GM12878 (cell line): ENCODE results near the gene EFHD1. TPM values are rescaled to one million over a fixed set of nuclear protein-coding genes. Genes with fewer than 3 reads are reported as not detected.

Source experiments
- ATAC-seq: fragments of 200-7000 bp; cut with Tn5 transposase; 3 replicates; pipeline ENCODE4 v1.9.1; 2020; ENCODE audit warnings: mild to moderate bottlenecking, moderate library complexity
- BruUV-seq: library from RNA; stranded (reverse); fragments of 400-500 nt; replicated peaks from 2 replicates; lab custom pipeline; 2021; lab: Mats Ljungman, UMichigan
- CTCF ChIA-PET: fragments of 300-600 bp; sonication (Branson Sonifier 250); formaldehyde crosslinking; extraction: SDS; loops from one replicate; lab custom pipeline; 2021; ENCODE audit warnings: inconsistent platforms; lab: Yijun Ruan, JAX
- POLR2A ChIA-PET: fragments of 350-600 bp; formaldehyde crosslinking; extraction: SDS; loops from one replicate; lab custom pipeline; 2021; ENCODE audit warnings: inconsistent platforms; lab: Charles Lee
- RAD21 ChIA-PET: fragments of 300-600 bp; sonication (Branson Sonifier 250); formaldehyde crosslinking; loops from one replicate; lab custom pipeline; 2023; ENCODE audit warnings: antibody characterized with exemption; ENCODE audit not compliant: unreplicated experiment; lab: Charles Lee
- SMC1A ChIA-PET: fragments of 300-600 bp; sonication (Branson Sonifier 250); formaldehyde crosslinking; loops from one replicate; lab custom pipeline; 2023; ENCODE audit not compliant: unreplicated experiment, uncharacterized antibody; lab: Charles Lee
- DNase-seq: peaks from one replicate; pipeline ENCODE4 v3.0.0-alpha.2; 2011; ENCODE audit warnings: low read depth, low spot score
- FAIRE-seq: peaks from 3 replicates; lab custom pipeline; 2011; peaks lifted over from hg19 to GRCh38; lab: Jason Lieb, UNC
- H2AFZ ChIP-seq: 2 replicates; pipeline ENCODE4 v1.6.0; 2011; ENCODE audit warnings: low read depth, low read length, control low read depth; ENCODE audit not compliant: control insufficient read depth
- H3K27ac ChIP-seq: 2 replicates; pipeline ENCODE4 v1.5.1; 2011; ENCODE audit warnings: control low read depth; ENCODE audit not compliant: control insufficient read depth, insufficient read depth
- H3K27me3 ChIP-seq, 2 experiments: replicated peaks in 1 of 2; 2 replicates each; pipeline versions ENCODE4 v1.6.0 to v1.6.1; 2011; ENCODE audit warnings: low read length in 1 of 2; ENCODE audit not compliant: control insufficient read depth in 2 of 2, insufficient read depth in 2 of 2
- H3K36me3 ChIP-seq, 2 experiments: 2 replicates each; pipeline ENCODE4 v1.5.1; 2011; ENCODE audit warnings: low read length in 1 of 2; ENCODE audit not compliant: control insufficient read depth in 2 of 2, insufficient read depth in 2 of 2
- H3K4me1 ChIP-seq: 2 replicates; pipeline ENCODE4 v1.6.1; 2011; ENCODE audit warnings: mild to moderate bottlenecking, low read length, moderate library complexity, mixed read lengths; ENCODE audit not compliant: control insufficient read depth, insufficient read depth
- H3K4me2 ChIP-seq: 2 replicates; pipeline ENCODE4 v1.6.0; 2011; ENCODE audit warnings: control low read depth; ENCODE audit not compliant: control insufficient read depth, insufficient read depth
- H3K4me3 ChIP-seq: fragments of 200-600 bp; sonication (generic); 2 replicates; pipeline ENCODE4 v1.5.1; 2016
- H3K79me2 ChIP-seq: 2 replicates; pipeline ENCODE4 v1.6.0; 2011; ENCODE audit warnings: low read length; ENCODE audit not compliant: control insufficient read depth, insufficient read depth
- H3K9ac ChIP-seq: 2 replicates; pipeline ENCODE4 v1.8.0; 2011; ENCODE audit warnings: low read length, control low read depth, mixed read lengths; ENCODE audit not compliant: control insufficient read depth, insufficient read depth
- H3K9me3 ChIP-seq: replicated peaks from 3 replicates; pipeline ENCODE4 v1.5.1; 2011; ENCODE audit warnings: mild to moderate bottlenecking, low read length; ENCODE audit not compliant: control insufficient read depth, insufficient read depth
- H4K20me1 ChIP-seq: 2 replicates; pipeline ENCODE4 v1.6.0; 2011; ENCODE audit not compliant: control insufficient read depth, insufficient read depth
- ASH2L ChIP-seq: fragments of 300-600, 200-600 bp; sonication (generic); IDR thresholded peaks from 2 replicates; pipeline ENCODE4 v1.6.1; 2017; ENCODE audit warnings: low read depth, mild to moderate bottlenecking, borderline replicate concordance
- ATF7 ChIP-seq: fragments of 450-650 bp; IDR thresholded peaks from 2 replicates; pipeline ENCODE4 v1.6.1; 2016; ENCODE audit warnings: low read depth, mild to moderate bottlenecking
- BACH1 ChIP-seq: fragments of 450-650 bp; IDR thresholded peaks from 2 replicates; pipeline ENCODE4 v1.6.1; 2017; ENCODE audit warnings: mild to moderate bottlenecking, borderline replicate concordance
- BMI1 ChIP-seq: fragments of 450-650 bp; IDR thresholded peaks from 2 replicates; pipeline ENCODE4 v1.6.1; 2016; ENCODE audit warnings: mild to moderate bottlenecking, moderate library complexity, borderline replicate concordance
- GABPA ChIP-seq: IDR thresholded peaks from 2 replicates; pipeline ENCODE4 v1.6.1; 2014; ENCODE audit warnings: antibody characterized with exemption, low read depth, mild to moderate bottlenecking, inconsistent platforms
- GATAD2B ChIP-seq: fragments of 450-650 bp; conservative IDR thresholded peaks from 2 replicates; pipeline ENCODE4 v1.6.1; 2017; ENCODE audit warnings: low read depth, mild to moderate bottlenecking, moderate library complexity
- HDAC6 ChIP-seq: fragments of 200-600 bp; sonication (generic); IDR thresholded peaks from one replicate; pipeline ENCODE4 v1.8.0; 2017; ENCODE audit warnings: antibody characterized with exemption; ENCODE audit not compliant: unreplicated experiment
- HSF1 ChIP-seq: fragments of 150-350 bp; IDR thresholded peaks from 2 replicates; pipeline ENCODE4 v1.6.1; 2014; ENCODE audit warnings: mild to moderate bottlenecking, low read depth, low read length
- JUNB ChIP-seq: IDR thresholded peaks from 2 replicates; pipeline ENCODE4 v1.6.1; 2016; ENCODE audit warnings: antibody characterized with exemption, mild to moderate bottlenecking
- KAT2A ChIP-seq: conservative IDR thresholded peaks from 2 replicates; pipeline ENCODE4 v1.6.1; 2011; ENCODE audit warnings: low read depth, low read length; ENCODE audit not compliant: control insufficient read depth
- MTA2 ChIP-seq: fragments of 450-650 bp; IDR thresholded peaks from 2 replicates; pipeline ENCODE4 v1.6.1; 2016; ENCODE audit warnings: low read depth, mild to moderate bottlenecking, moderate library complexity
- NFXL1 ChIP-seq: fragments of 450-650 bp; IDR thresholded peaks from 2 replicates; pipeline ENCODE4 v1.6.1; 2017; ENCODE audit warnings: antibody characterized with exemption, mild to moderate bottlenecking, borderline replicate concordance
- NFYA ChIP-seq: IDR thresholded peaks from 2 replicates; pipeline ENCODE4 v1.6.1; 2011; ENCODE audit warnings: low read depth, mild to moderate bottlenecking, low read length, improper control_type of control experiment, borderline replicate concordance
- NKRF ChIP-seq: fragments of 450-650 bp; conservative IDR thresholded peaks from 2 replicates; pipeline ENCODE4 v1.6.1; 2017; ENCODE audit warnings: mild to moderate bottlenecking, moderate library complexity
- NR2F1 ChIP-seq: fragments of 450-650 bp; conservative IDR thresholded peaks from 2 replicates; pipeline ENCODE4 v1.6.1; 2017; ENCODE audit warnings: mild to moderate bottlenecking
- SREBF1 ChIP-seq: IDR thresholded peaks from 2 replicates; pipeline ENCODE4 v1.6.1; 2012; ENCODE audit warnings: mild to moderate bottlenecking, low read length
- SUPT20H ChIP-seq: IDR thresholded peaks from 2 replicates; pipeline ENCODE4 v1.6.1; 2011; ENCODE audit warnings: low read depth, mild to moderate bottlenecking, low read length, moderate library complexity, borderline replicate concordance; ENCODE audit not compliant: control insufficient read depth
- TARDBP ChIP-seq: IDR thresholded peaks from 2 replicates; pipeline ENCODE4 v1.6.1; 2016; ENCODE audit warnings: borderline replicate concordance
- TBL1XR1 ChIP-seq: IDR thresholded peaks from 2 replicates; pipeline ENCODE4 v1.6.1; 2012; ENCODE audit warnings: low read depth, low read length, improper control_type of control experiment
- ZZZ3 ChIP-seq: IDR thresholded peaks from 2 replicates; pipeline ENCODE4 v1.6.1; 2011; ENCODE audit warnings: low read depth; ENCODE audit not compliant: control insufficient read depth, insufficient read length
- WGBS: methylation state at CpG from one replicate; pipeline ENCODE4 v1.1.6; 2016; ENCODE audit warnings: low lambda C conversion rate; ENCODE audit not compliant: insufficient replicate concordance, insufficient coverage; ENCODE audit errors: missing lambda C conversion rate; 5-methylcytosine and 5-hydroxymethylcytosine counted together
- in situ Hi-C: fragments of 300-500 bp; cut with MboI; formaldehyde crosslinking; loops from 9 replicates; pipeline ENCODE4 v1.14.3; 2018; ENCODE audit warnings: mixed read lengths
- intact Hi-C: fragments of 100-400 bp; cut with micrococcal nuclease; formaldehyde crosslinking; loops from one replicate; pipeline ENCODE4 v1.14.2; 2022; ENCODE audit not compliant: unreplicated experiment
- polyA plus RNA-seq, 11 experiments: library from polyadenylated mRNA; depleted of rRNA in 4 of 11; unstranded in 6 of 11; stranded (reverse) in 5 of 11; fragments of >200 nt; fragmentation: Nextera tagmentation in 4 of 11; fragmentation: Illumina TruSeq in 1 of 11; extraction: Ambion mirVana in 4 of 11; extraction: Trizol in 1 of 11; gene quantifications; 1 replicate in 1 of 11; 2 replicates in 10 of 11; pipeline versions ENCODE4 v1.2.1 to v1.2.3, GENCODE V29; 2011 to 2016; ENCODE audit warnings: inconsistent platforms in 2 of 11, missing spikeins in 2 of 11, low read depth in 1 of 11
- total RNA-seq, 4 experiments: library from RNA; depleted of rRNA in 3 of 4; stranded (reverse); fragments of >200 nt in 3 of 4; fragmentation: Illumina TruSeq in 1 of 4; extraction: Trizol in 1 of 4; gene quantifications; 2 replicates each; pipeline versions ENCODE4 v1.2.1 to v1.2.3, GENCODE V29; 2013 to 2021

The EFHD1 gene
- total and polyA plus RNA-seq, 10 of the 15 experiments (the other 5 are each of a cell fraction or from before 2014, with no cell fraction given): 0.07 TPM; not detected in 9

- no peak overlapping the region for H3K27ac ChIP-seq
- FAIRE-seq (no peak), DNase-seq (no peak), ATAC-seq (no peak)
- WGBS: 17% methylated on average over 7 of the region's 7 CpGs
- ChIA-PET SMC1A (no interaction called here), CTCF (no interaction called here), POLR2A (no interaction called here), RAD21 (no interaction called here)
- no peak overlapping the region for H2AFZ ChIP-seq
- H3K4me3 ChIP-seq: no peak overlapping the region
- H3K27me3 ChIP-seq: peaks cover 0 to 5% of the 10 kb centered on the region in 2 experiments; a peak in 2 of 4 replicates
- no peaks in the 10 kb centered on the region for H3K79me2 ChIP-seq
- H3K4me2 ChIP-seq: no peak overlapping the region
- intact Hi-C loops: no loop called here
- no peaks in the 10 kb centered on the region for H3K36me3 ChIP-seq
- no peak overlapping the region for H3K9ac ChIP-seq
- no TSS peak for BruUV-seq
- H3K9me3 ChIP-seq: no peaks in the 10 kb centered on the region
- TF ChIP-seq BACH1 (no peak), NFXL1 (no peak), GATAD2B (no peak), SREBF1 (no peak), ATF7 (no peak), NFYA (no peak), NKRF (no peak), TARDBP (no peak), GABPA (no peak), TBL1XR1 (no peak), KAT2A (no peak), ZZZ3 (no peak), BMI1 (no peak), HSF1 (no peak), JUNB (no peak), SUPT20H (no peak), MTA2 (no peak), HDAC6 (no peak), NR2F1 (no peak), ASH2L (no peak)
- in situ Hi-C loops: no loop called here
- no peaks in the 10 kb centered on the region for H4K20me1 ChIP-seq
- no peaks in the 10 kb centered on the region for H3K4me1 ChIP-seq
Observed at GRCh38 chr2:232622563-232622962, 10.8 kb upstream of the EFHD1 start.
